Hepatocyte (in vitro differentiated cells): Measurements from ENCODE around the gene AXIN2.

Experiments used
- EZH2 ChIP-seq: fragments of 200-600 bp; sonication (generic); IDR thresholded peaks from 2 replicates; pipeline ENCODE4 v1.6.1; 2016; ENCODE audit warnings: antibody characterized with exemption, mild to moderate bottlenecking, borderline replicate concordance
- TF ChIP-seq, protein P1 (sequence below): fragments of 200-600 bp; sonication (generic); IDR thresholded peaks from 2 replicates; pipeline ENCODE4 v1.5.1; 2016; ENCODE audit warnings: antibody characterized with exemption, mild to moderate bottlenecking; ENCODE audit not compliant: poor library complexity

- TF ChIP-seq, protein P1, sequence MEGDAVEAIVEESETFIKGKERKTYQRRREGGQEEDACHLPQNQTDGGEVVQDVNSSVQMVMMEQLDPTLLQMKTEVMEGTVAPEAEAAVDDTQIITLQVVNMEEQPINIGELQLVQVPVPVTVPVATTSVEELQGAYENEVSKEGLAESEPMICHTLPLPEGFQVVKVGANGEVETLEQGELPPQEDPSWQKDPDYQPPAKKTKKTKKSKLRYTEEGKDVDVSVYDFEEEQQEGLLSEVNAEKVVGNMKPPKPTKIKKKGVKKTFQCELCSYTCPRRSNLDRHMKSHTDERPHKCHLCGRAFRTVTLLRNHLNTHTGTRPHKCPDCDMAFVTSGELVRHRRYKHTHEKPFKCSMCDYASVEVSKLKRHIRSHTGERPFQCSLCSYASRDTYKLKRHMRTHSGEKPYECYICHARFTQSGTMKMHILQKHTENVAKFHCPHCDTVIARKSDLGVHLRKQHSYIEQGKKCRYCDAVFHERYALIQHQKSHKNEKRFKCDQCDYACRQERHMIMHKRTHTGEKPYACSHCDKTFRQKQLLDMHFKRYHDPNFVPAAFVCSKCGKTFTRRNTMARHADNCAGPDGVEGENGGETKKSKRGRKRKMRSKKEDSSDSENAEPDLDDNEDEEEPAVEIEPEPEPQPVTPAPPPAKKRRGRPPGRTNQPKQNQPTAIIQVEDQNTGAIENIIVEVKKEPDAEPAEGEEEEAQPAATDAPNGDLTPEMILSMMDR = no peak
- TF ChIP-seq EZH2 = no peak
These were observed 31.8 kb upstream of the AXIN2 start for GRCh38 chr17:65593092-65593854.
